ENCODE measurements around the gene MGST2.

DNA sequence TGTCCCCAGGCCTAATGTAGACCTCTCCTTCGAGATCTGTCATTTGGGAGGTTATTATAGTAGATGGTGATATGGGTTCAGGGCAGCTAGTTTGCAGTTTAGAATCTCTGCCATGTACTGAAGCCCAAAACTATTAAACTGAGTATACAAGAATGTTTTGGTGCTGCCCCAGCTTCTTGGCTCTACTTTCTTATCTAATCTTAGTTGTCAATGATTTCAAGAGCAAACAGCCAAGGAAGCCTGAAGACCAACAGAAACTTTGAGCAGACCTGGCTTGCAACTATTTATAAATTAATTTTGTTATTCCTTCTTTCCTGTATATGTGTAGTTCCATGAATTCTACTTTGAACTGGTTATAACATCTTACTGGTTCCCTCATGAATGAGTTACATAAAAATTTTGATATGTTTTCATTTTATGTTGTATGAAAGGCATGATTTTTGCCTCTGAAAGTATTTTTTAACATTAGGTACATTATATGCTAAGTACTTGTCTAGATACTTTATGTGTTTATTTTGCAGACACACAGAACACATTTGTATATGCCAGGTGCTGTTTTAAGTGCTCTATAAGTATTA is 2.0 kb upstream of the MGST2 start:
- TF ChIP-seq BACH2 (CRISPR knock-in tag; IDR thresholded peaks at IDR 0.05; ENCODE audit: borderline replicate concordance) = no peak
- no peak for TF ChIP-seq ZNF565 (CRISPR knock-in tag; conservative IDR thresholded peaks at IDR 0.05; ENCODE audit: low read depth)
- no peak for TF ChIP-seq ARNTL (CRISPR knock-in tag; IDR thresholded peaks at IDR 0.05; ENCODE audit: borderline replicate concordance, low read depth)

All from SK-N-SH treated with all-trans-retinoic acid at 6 μM for 48 hours (cell line).